Prostate gland (tissue), 2 donors: ENCODE results near the gene FAM216B.

ENCODE experiments used
- POLR2AphosphoS5 ChIP-seq: sonication (generic); formaldehyde crosslinking; IDR thresholded peaks from one replicate; pipeline ENCODE4 v1.6.1; 2017; ENCODE audit warnings: antibody characterized with exemption
- TF ChIP-seq, protein P1 (sequence below), 4 experiments: fragments of 200-600 bp in 2 of 4; fragments of 450-650 bp in 2 of 4; sonication (generic) in 2 of 4; IDR thresholded peaks; 1 replicate in 3 of 4; 2 replicates in 1 of 4; pipeline ENCODE4 v1.5.1; 2016 to 2019; ENCODE audit warnings: antibody characterized with exemption in 4 of 4, mild to moderate bottlenecking in 2 of 4, moderate library complexity in 2 of 4

DNA sequence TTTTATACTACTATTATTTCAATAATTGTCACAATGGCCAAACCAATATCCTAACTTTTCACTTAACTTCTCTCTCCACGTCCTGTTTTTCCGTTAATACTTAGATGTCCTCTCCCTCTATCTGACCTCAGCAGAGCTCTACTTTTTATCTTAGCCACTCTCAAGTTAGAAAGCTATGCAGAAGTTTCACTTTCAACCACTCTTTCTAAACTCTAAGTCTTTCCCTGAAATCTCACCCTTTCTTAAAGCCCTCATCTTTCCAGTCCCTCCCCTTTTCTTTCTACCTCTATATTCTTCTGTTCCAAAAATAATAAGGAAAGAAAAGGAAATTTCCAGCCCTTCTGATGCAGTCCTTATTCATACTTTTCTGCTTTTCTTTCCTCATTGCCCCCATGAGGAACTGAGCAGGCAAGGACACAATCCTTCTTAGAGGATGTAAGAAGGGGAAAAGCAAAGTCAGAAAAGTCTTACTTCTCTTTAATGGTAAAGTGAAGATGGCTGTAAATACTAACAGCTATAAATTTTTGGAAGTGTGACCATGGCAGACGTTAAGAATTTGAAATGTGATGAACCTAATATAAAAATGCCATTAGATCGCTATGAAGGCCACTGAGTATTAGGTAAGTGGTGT, 23.0 kb downstream of the FAM216B start:
- no peak for TF ChIP-seq POLR2AphosphoS5
- TF ChIP-seq, protein P1, sequence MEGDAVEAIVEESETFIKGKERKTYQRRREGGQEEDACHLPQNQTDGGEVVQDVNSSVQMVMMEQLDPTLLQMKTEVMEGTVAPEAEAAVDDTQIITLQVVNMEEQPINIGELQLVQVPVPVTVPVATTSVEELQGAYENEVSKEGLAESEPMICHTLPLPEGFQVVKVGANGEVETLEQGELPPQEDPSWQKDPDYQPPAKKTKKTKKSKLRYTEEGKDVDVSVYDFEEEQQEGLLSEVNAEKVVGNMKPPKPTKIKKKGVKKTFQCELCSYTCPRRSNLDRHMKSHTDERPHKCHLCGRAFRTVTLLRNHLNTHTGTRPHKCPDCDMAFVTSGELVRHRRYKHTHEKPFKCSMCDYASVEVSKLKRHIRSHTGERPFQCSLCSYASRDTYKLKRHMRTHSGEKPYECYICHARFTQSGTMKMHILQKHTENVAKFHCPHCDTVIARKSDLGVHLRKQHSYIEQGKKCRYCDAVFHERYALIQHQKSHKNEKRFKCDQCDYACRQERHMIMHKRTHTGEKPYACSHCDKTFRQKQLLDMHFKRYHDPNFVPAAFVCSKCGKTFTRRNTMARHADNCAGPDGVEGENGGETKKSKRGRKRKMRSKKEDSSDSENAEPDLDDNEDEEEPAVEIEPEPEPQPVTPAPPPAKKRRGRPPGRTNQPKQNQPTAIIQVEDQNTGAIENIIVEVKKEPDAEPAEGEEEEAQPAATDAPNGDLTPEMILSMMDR (IDR thresholded peaks at IDR 0.05), result no peak
